Measurements from ENCODE around the gene CCDC78.
A peak's percentile ranks its signal among the peaks of the same experiment; 100 is the strongest.

The CCDC78 gene

GRCh38 chr16:740764-741505, 14.7 kb upstream of the CCDC78 start, which contains the start of gene CIAO3:
CIAO3 (minus strand) TSS chr16:740997; CDS start chr16:740985, 12 bp downstream.
- Histone ChIP-seq H3K79me2 (ENCODE audit: insufficient read depth, low read depth) (peaks cover 10% of the 10 kb centered on the region; the same call in 1 of the 2 replicates), H3K4me2 (peak within 1 kb of the TSS; percentile 99), H2AFZ (ENCODE audit: low read depth) (peak within 1 kb of the TSS; percentile 74), H3K36me3 (ENCODE audit: insufficient read depth) (no peaks in the 10 kb centered on the region), H3K27me3 (ENCODE audit: insufficient read depth, low read depth) (peaks cover 45% of the 10 kb centered on the region), H3K27ac (no peak within 1 kb of the TSS; the same call in 1 of the 2 replicates), H3K4me1 (ENCODE audit: low read depth, poor library complexity, severe bottlenecking) (peaks cover 30% of the 10 kb centered on the region), H3K4me3 (IDR thresholded peaks at IDR 0.05; ENCODE audit: insufficient read depth, low read depth, low read length) (peak within 1 kb of the TSS; percentile 45), H4K20me1 (ENCODE audit: insufficient read depth) (no peaks in the 10 kb centered on the region), H3K9ac (peak within 1 kb of the TSS; percentile 82)
- peak; percentile 76 for TF ChIP-seq CTCF (conservative IDR thresholded peaks at IDR 0.05; ENCODE audit: low read depth, low read length)

GRCh38 chr16:740459-740763, 14.2 kb upstream of the CCDC78 start:
- Histone ChIP-seq H3K4me2 (peak overlapping the region; percentile 99), H3K4me1 (ENCODE audit: low read depth, poor library complexity, severe bottlenecking) (peaks cover 35% of the 10 kb centered on the region), H3K36me3 (ENCODE audit: insufficient read depth) (no peaks in the 10 kb centered on the region), H3K27me3 (ENCODE audit: insufficient read depth, low read depth) (peaks cover 40% of the 10 kb centered on the region), H2AFZ (ENCODE audit: low read depth) (peak overlapping the region; percentile 74), H3K9ac (peak overlapping the region; percentile 82), H4K20me1 (ENCODE audit: insufficient read depth) (no peaks in the 10 kb centered on the region), H3K27ac (no peak overlapping the region; the same call in 1 of the 2 replicates), H3K4me3 (IDR thresholded peaks at IDR 0.05; ENCODE audit: insufficient read depth, low read depth, low read length) (peak overlapping the region; percentile 45), H3K79me2 (ENCODE audit: insufficient read depth, low read depth) (peaks cover 10% of the 10 kb centered on the region; the same call in 1 of the 2 replicates)
- no peak for TF ChIP-seq CTCF (conservative IDR thresholded peaks at IDR 0.05; ENCODE audit: low read depth, low read length)

- Histone ChIP-seq H3K4me1 (ENCODE audit: low read depth, poor library complexity, severe bottlenecking) (peaks cover 41% of the 10 kb centered on the region), H3K79me2 (ENCODE audit: insufficient read depth, low read depth) (peaks cover 10% of the 10 kb centered on the region; the same call in 1 of the 2 replicates), H3K27me3 (ENCODE audit: insufficient read depth, low read depth) (peaks cover 34% of the 10 kb centered on the region), H3K4me2 (peak overlapping the region; percentile 99), H3K36me3 (ENCODE audit: insufficient read depth) (no peaks in the 10 kb centered on the region), H3K27ac (no peak overlapping the region), H3K4me3 (IDR thresholded peaks at IDR 0.05; ENCODE audit: insufficient read depth, low read depth, low read length) (peak overlapping the region; percentile 45), H3K9ac (peak overlapping the region; percentile 82), H4K20me1 (ENCODE audit: insufficient read depth) (no peaks in the 10 kb centered on the region), H2AFZ (ENCODE audit: low read depth) (peak overlapping the region; percentile 74; the same call in 1 of the 2 replicates)
- no peak for TF ChIP-seq CTCF (conservative IDR thresholded peaks at IDR 0.05; ENCODE audit: low read depth, low read length)
Measured at GRCh38 chr16:739560-740458, 13.6 kb upstream of the CCDC78 start.

- TF ChIP-seq CTCF (conservative IDR thresholded peaks at IDR 0.05; ENCODE audit: low read depth, low read length): no peak
- Histone ChIP-seq H2AFZ (ENCODE audit: low read depth) (no peak overlapping the region), H3K9ac (no peak overlapping the region), H3K79me2 (ENCODE audit: insufficient read depth, low read depth) (peaks cover 10% of the 10 kb centered on the region; the same call in 1 of the 2 replicates), H3K36me3 (ENCODE audit: insufficient read depth) (no peaks in the 10 kb centered on the region), H3K4me3 (IDR thresholded peaks at IDR 0.05; ENCODE audit: insufficient read depth, low read depth, low read length) (no peak overlapping the region), H3K4me1 (ENCODE audit: low read depth, poor library complexity, severe bottlenecking) (peaks cover 60% of the 10 kb centered on the region), H3K27ac (peak overlapping the region; percentile 88), H3K27me3 (ENCODE audit: insufficient read depth, low read depth) (peaks cover 6% of the 10 kb centered on the region), H3K4me2 (peak overlapping the region; percentile 98), H4K20me1 (ENCODE audit: insufficient read depth) (no peaks in the 10 kb centered on the region)
Measured at GRCh38 chr16:736936-737481, 10.8 kb upstream of the CCDC78 start.
